ENCODE data around the gene PRKAG2.

Gene PRKAG2

DNA sequence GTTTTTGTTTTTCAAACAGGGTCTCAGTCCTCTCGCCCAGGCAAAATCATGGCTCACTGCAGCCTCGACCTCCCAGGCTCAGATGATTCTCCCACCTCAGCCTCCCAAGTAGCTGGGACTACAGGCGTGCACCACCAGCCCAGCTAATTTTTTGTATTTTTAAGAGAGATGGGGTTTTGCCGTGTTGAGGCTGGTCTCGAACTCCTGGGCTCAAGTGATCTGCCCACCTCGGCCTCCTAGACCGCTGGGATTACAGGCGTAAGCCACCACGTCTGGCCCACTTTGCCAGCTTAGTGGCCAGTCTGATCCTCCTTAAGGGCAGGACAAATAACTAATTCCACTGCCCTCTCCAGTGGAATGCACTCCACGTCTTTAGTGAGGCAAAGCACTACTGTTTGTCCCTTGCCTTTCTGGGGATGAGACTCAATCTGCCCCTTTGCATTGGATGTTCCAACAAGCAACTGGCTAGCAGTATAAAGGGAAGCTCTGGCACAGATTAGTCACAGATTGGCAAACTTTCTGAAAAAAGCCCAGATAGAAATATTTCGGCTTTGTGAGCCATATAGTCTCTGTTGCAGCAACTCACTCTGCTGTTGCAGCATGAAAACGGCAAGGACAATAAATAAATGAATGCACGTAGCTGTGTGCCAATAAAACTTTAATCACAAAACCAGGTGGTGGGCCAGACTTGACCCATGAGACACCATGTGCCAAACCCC lies 213.4 kb downstream of the PRKAG2 start:
- DNase-seq = no peak

DNA sequence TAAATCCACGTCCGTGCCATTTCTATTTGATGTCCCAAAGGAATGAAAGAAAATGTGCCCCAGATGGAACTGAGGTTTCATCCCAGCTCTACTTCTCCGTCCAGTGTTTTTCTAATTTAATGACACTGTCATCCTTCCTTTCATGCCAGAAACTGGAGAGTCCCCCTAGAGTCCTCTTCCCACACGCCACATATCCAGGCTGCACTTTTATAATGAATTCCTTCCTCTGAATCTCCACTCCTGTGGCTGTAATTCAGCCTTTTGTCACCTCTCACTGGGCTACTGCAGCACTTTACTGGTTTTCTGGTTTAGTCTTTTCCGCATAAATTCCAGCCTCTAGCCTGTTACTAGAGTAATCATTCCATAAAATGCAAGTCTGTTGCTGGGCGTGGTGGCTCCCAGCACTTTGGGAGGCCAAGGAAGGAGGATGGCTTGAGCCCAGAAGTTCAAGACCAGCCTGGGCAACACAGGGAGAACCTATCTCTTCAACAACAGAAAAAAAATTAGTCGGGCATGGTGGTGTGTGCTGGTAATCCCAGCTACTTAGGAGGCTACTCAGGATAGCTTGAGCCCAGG lies 214.6 kb downstream of the PRKAG2 start:
- DNase-seq = no peak

DNA sequence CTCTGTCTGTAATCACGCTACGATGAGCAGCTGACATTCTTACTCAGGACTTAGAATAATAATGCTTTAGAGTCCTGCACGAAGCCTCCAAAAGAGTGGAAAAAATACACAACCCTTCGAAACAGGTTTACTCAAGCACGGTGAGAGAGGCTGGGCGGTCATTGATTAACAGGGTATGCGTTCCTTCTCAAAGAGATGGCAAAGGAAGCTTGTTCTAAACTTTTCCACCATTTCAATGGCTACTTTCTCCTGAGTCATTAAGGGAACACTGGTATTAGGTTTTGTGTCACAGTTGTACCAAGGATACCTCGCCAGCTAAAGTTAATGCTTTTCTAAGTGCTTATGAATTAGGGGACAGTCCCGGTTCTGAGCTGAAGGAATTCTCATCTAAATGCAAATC lies 215.3 kb downstream of the PRKAG2 start:
- DNase-seq = no peak

DNA sequence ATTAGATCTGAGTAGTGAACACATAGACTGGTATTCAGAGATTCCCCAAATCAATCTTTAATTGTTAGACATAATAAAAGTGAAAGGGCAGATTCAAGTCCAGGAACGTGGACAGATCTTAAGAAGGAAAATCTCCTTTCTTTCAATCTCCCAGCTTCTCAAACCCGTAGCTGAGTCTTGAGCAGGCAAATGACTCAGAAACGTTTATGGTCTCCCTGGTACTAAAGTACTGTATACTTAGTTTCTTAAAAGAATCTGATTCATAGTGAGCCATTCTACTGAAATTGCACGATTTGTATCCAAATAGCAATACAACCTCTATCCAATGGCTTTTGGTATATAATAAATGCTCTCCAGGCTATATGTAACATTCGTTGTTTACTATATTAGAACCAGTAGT lies 216.8 kb downstream of the PRKAG2 start:
- no peak for DNase-seq

DNA sequence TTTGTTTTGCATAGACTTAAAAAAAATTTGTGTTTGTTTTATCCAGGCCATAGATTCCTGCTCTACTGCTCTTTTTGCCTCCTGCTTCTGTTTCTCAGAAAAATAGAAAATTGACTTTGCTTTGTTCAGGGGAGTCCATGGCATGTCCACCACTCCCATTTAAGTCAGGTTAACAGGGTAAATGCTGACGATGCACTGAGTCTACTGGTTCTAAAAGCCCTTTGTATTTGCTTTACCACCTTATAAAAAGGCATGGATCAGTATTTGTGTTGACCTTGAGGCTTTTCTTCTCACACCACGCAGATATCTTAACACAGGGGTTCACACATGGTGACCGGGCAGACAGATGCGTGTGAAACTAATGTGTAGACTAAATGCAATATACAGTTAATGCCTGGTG lies 217.7 kb downstream of the PRKAG2 start:
- no peak for DNase-seq

DNA sequence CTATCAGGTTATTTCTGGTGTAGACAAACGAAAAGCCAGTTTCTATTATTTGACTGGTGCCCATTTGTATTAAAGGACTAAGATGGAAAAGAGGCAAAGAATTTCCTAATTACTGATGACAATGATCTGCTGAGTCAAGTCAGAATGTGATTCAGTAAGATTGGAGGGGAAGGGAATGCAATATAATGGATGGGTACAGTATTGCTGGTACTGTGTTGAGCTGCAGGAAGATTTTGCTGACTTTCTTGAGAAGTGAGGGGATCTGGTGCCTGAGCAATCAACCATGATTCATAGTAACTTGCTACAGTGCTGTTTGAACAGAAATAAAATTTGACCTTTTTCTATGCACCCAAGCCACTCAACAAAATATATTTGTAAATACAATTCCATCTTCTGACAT lies 218.1 kb downstream of the PRKAG2 start:
- no peak for DNase-seq

DNA sequence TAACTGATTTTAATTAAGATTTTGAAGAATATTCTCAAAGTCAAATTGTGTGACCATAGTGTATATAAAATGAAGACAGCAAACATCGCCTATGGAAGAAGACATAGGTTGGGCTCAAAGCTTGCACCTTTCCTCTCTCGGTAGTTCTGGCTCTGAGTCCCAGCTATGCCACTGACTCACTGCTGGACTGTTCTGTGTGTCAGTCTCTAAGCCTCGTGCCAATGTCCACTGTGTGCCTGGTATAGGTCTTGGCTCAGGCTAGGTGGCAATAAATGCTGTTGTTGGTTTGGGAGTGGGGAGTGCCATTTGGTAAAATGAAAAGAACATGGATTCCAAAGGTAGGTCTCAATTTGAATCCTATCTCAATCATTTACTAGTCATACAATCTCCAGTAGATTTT lies 219.7 kb downstream of the PRKAG2 start:
- DNase-seq = no peak

DNA sequence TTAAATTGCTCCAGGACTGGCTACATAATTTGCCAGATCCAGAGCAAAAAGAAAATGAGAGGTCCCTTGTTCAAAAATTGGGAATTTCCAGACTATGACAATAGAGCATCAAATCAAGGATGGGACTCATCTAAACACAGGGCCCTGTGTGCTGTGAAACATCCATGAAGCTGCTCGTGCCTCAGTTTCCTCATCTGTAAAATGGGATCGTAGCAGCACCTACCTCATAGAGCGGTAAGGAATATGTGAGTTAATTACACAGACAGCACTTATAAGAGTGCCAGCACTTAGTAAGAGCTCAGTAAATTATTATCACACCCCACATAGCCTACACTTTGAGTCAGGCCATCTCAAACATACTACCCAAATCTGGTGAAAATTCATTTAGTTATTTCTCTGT lies 221.4 kb downstream of the PRKAG2 start:
- DNase-seq = no peak

DNA sequence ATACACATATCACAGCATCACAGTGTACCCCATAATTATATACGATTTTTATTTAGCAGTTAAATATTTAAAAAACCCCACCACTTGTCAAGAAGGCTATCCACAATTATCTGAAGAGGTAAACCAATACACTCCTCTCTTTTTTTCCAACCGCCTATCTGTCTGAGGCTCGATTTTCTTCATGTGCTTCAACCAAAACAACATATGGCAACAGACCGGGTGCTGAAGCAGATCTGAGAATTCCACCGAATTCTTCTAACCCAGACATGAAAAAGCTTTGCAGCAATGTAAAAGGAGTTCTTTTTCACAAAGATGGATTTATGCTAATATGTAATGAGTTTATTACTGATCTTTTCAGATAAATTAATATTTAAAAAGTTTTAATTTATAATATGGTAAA lies 224.8 kb downstream of the PRKAG2 start:
- no peak for DNase-seq

DNA sequence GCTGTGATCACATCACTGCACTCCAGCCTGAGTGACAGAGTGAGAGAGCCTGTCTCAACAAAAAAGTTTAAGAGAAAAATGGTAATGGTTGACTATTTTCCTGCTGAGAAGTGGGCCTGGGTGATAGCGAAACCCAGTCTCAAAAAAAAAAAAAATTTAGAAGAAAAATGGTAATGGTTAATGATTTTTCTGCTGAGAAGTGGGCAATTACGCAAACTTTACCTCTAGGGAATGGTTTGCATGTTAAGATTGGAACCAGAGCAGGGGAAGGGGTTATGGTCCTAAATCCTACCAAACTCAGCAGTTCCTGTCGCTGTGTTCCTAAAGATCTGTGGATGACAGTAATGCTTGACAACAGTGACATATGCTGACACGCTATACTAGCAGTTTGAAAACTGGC lies 226.8 kb downstream of the PRKAG2 start:
- DNase-seq = no peak

DNA sequence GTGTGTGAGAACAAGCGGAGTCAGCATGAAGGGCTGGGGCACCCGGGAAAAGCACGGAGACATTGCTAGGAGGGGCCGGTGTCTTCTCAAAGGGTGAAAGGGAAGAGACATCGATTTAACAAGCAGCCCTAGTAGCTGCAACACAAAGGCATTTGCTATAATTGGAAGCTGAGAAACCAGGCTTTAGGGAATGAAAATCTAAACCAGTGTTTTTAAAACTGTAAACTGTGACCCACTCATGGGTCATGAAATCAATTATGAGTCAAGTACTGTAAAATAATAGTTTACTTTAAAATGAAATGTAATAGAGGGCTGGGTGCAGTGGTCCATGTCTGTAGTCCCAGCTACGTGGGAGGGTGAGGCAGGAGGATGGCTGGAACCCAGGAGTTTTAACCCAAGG lies 228.5 kb downstream of the PRKAG2 start:
- no peak for DNase-seq

DNA sequence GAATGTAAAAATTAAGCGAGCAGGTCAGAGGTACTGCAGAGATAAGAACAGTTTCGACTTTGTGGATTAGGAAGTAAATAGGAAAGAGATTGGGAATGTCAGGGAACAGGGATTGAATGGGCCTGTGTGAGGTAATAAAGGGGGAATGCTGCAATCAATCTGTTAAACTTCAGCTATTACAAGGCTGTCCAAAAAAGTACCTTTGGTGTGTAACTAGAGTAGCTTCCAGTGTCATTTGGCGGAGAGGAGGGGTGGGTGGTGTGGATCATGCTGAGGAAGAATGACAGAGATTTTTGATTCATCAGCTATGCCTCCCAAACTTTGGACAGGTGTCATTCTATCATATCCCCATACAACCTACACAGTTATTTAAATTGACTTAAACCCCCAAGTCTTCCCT lies 229.0 kb downstream of the PRKAG2 start:
- DNase-seq = no peak

DNA sequence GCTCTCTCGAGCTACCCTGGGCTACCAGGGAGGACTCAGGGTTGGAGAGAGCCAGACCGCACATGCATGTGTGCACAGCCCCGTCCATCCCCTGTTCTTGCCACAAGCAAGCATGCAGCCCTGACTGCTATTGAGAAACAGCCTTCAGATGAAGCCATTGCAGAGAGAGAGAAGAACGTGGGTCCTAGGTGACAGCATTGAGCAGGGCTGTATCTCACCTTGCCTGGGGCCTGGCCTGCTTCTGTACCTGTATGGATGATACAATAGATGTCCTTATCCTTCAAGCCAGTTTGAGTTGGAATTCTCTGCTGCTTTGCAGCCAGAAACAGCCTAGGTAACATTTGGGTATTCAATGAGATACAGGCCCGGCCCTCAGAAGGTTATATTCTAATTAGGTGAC lies 229.9 kb downstream of the PRKAG2 start:
- no peak for DNase-seq

DNA sequence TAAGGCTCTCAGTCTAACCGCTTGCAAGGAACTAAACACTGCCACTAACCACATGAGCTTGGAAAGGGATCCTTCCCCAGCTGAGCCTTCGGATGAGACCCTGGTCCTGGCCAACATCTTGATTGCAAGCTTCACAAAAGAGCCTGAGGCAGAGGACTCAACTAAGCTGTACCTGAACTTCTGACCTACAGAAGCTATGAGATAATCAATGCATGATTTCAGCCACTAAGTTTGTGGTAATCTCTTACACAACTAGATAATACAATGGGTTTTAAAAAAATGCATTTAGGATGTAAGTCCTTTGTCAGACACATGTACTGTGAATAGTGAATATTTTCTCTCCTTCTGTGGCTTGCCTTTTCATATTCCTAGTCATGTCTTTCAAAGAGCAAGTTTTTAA lies 231.6 kb downstream of the PRKAG2 start:
- DNase-seq = no peak

DNA sequence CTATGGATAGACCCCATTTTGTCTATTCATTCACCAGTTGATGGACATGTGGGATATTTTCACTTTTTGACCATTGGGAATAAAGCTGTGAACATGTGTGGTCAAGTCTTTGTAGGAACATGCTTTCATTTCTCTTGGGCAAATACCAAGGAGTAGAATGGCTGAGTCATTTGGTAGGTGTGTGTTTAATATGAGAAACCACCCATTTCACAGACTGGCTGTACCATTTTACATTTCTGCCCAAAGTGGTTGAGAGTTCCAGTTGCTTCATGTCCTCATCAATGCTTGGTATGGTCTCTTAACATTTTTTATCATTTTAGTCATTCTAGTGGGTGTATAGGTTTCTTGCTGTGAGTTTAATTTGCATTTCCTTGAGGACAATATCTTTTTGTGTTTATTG lies 232.4 kb downstream of the PRKAG2 start:
- no peak for DNase-seq

DNA sequence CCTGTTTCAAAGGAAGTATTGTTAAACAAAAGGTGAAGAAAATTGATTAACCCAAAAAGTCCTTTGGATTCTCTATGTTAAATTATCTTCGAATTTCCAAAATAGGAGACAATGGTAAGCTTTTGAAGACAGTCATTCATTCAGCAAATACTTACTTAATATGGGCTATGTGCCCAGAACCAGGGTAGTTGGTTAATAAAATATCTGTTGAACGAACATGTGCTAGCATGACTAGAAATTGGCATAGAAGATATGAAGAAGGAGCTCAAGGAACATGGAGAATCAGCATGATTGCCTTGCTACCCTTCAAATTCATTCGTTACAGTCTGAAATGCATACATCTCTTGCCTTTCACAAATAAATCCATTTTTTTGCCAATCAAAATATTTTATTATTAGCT lies 234.2 kb downstream of the PRKAG2 start:
- DNase-seq = no peak

DNA sequence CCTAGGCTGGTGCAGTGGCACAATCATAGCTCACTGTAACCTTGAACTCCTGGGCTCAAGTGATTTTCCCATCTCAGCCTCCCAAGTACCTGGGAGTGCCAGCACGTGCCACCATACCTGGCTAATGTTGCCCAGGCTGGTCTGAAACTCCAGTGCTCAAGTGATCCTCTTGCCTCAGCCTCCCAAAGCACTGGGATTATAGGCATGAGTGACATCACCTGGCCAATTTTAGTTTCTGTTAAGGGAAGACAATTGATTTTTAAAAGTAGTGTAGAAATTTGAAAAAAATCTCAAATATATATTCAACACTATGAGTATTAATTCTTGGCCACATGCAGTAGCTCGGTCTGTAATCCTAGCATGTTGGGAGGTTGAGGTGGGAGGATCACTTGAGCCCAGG lies 235.3 kb downstream of the PRKAG2 start:
- DNase-seq = no peak

DNA sequence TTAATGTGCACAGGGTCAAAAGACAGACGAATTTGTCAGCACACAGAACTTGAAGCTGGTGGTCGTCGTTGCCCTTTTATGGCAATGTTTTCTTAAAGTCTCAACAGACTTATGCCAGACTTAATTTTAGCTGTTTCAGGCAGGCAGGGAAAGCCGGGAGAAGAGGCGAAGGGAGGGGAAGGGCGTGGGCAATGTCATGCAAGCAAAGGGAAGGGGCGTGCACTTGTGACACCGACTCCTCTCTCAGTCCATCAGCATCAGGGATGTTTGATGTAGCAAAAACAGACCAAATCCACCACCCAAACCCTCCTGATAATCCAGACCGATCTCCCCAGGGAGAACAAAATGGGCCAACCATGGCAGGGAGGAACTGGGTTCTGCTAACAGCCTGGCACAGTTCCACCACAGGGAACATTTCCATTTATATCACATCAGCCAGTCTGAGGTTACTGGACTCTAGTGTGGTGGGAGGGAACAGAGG lies 239.1 kb downstream of the PRKAG2 start:
- no peak for DNase-seq

DNA sequence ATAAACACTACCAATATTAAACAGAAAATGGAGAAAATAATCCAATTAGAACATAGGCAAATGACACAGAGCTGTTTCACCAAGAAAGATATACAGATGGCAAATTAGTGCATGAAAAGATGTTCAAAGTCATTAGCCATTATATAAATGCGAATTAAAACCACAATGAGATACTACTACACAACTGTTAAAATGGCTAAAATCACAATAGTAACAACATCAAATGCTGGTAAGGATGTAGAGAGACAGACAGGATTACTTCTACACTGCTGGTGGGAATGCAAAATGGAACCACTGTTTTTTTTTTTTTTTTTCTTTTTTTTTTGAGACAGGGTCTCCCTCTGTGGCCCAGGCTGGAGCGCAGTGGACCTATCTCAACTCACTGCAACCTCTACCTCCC lies 242.3 kb downstream of the PRKAG2 start:
- no peak for DNase-seq

DNA sequence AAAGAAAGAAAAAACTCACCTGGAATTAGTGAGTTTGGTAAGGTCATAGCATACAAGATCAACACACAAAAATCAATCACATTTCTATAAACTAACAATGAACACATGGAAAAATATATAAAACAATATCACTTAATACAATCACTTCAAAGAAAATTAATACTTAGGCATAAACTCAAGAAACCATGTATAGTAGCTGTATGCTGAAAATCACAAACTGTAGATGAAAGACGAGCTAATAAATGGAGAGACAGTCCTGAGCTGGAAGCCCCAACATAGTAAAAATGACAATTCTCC lies 243.5 kb downstream of the PRKAG2 start:
- DNase-seq = no peak

DNA sequence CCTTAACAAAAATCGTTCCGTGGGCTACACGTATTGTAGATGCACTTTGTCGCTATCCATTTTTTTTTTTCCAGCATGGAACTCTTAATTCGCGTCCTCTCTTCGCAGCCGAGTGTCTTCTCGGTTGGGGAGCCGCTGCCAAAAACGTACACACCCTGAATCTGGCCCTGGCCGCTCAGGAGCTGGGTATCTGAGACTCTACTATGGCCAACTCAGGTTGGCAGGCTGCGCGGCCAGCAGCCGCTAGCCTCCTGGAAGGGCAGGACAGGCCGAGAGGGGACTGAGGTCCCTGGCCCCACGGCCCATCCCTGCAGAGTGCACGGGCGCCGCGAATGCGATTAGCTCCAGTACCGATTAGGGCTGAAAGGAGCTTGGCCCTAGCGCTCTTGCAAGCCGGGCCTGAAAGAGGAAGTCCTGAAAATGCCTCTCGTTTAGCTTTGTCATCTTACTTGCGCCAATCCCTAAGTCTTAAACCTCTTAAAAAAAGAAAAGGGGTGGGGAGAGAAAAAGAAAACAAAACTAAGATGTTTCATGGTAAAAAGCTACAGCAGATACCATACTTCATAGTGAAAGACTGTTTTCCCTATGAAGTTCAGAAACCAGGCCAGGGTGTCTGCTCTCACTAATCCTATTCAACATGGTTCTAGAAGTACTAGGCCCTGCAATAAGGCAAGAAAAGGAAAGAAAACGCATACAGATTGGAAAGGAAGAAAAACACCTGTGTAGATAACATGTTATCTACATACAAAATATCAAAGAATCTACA lies 244.0 kb downstream of the PRKAG2 start:
- DNase-seq = no peak

DNA sequence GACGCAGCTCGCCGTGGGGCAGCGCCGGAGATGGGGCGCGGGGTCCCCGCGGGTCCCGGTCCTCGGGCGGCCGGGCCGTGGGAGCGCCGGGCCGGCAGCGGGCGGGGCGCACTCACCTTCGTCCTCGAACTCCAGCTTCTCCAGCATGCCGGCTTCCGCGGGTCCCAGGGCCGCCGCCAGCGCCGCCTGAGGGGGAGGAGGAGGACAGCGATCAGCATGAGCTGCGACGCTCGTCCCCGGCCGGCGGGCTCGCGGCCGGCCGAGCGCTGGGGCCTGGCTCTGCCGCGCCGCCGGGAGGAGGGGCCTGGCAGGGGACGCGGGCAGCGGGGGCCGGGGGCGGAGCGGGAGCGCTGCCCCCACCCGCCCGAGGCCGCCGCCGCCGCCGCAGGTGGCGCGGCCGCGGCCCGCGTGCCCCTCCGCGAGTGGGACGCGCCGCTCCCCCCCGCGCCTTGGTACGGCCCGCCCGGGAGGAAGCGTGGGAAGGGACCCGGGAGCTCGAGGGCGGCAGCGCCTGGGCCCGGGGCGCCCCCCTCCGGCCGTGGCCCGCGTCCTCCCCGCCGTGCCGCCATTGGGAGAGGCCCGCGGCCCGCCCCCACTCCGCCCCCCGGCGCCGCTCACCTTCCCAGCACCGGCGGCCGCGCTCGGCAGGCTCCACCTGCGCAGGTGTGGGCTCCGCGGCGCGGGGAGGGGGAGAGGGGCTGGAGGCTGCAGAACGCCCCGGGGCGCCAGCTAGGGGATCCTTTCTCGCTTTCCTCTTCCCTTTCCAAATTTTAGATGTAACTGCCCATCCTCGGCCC lies 244.8 kb downstream of the PRKAG2 start:
- peak; percentile 52 for DNase-seq

DNA sequence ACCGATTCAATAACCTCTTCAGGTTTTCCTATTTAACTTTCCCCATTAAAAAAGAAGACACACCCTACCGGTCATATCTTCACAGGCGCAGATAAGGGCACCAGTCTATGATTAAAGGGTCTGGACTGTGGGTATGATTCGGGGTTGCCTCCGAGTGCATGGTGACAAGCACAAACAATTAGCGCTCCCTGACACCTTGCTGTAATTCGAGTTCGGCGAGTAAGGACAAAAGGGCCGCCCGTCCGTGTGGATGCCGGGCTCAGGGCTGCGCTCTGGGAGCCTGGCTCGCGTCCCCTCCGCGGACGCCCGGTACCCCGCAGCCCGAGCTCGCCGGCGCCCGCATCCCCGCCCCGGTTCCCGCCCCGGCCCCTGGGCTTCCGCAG lies 245.4 kb downstream of the PRKAG2 start:
- DNase-seq = no peak

Measured in 8988T (cell line).